ENCODE data around the gene NEDD4L.

The NEDD4L gene

GRCh38 chr18:58272209-58272608 lies 228.2 kb downstream of the NEDD4L start:
- no peak for ATAC-seq
- TF ChIP-seq ZFP30 (CRISPR knock-in tag; IDR thresholded peaks at IDR 0.05): no peak
- no peak for TF ChIP-seq ESRRG (CRISPR knock-in tag; IDR thresholded peaks at IDR 0.05)
- TF ChIP-seq ZFP3 (CRISPR knock-in tag; IDR thresholded peaks at IDR 0.05): no peak
- no peak for TF ChIP-seq TOX (CRISPR knock-in tag; IDR thresholded peaks at IDR 0.05; ENCODE audit: borderline replicate concordance)
- no peak for TF ChIP-seq PPARA (CRISPR knock-in tag; IDR thresholded peaks at IDR 0.05; ENCODE audit: borderline replicate concordance)
- TF ChIP-seq CSRNP3 (CRISPR knock-in tag; IDR thresholded peaks at IDR 0.05): no peak
- TF ChIP-seq SNAI2 (CRISPR knock-in tag; IDR thresholded peaks at IDR 0.05): no peak
- TF ChIP-seq ZNF70 (CRISPR knock-in tag; IDR thresholded peaks at IDR 0.05): no peak
- TF ChIP-seq ZNF565 (CRISPR knock-in tag; conservative IDR thresholded peaks at IDR 0.05; ENCODE audit: low read depth): no peak
- TF ChIP-seq POU6F1 (CRISPR knock-in tag; IDR thresholded peaks at IDR 0.05; ENCODE audit: borderline replicate concordance, low read depth): no peak
- no peak for TF ChIP-seq TCF4 (CRISPR knock-in tag; IDR thresholded peaks at IDR 0.05; ENCODE audit: borderline replicate concordance)
- no peak for TF ChIP-seq CSDC2 (CRISPR knock-in tag; IDR thresholded peaks at IDR 0.05)
- TF ChIP-seq OSR1 (CRISPR knock-in tag; IDR thresholded peaks at IDR 0.05): no peak
- no peak for TF ChIP-seq TSHZ2 (CRISPR knock-in tag; IDR thresholded peaks at IDR 0.05)
- TF ChIP-seq CREB5 (CRISPR knock-in tag; IDR thresholded peaks at IDR 0.05; ENCODE audit: low read depth): no peak
- no peak for TF ChIP-seq ZC3H10 (CRISPR knock-in tag; IDR thresholded peaks at IDR 0.05)
- TF ChIP-seq BACH2 (CRISPR knock-in tag; IDR thresholded peaks at IDR 0.05; ENCODE audit: borderline replicate concordance): no peak
- no peak for TF ChIP-seq ZNF8 (CRISPR knock-in tag; IDR thresholded peaks at IDR 0.05)
- no peak for TF ChIP-seq PATZ1 (CRISPR knock-in tag; IDR thresholded peaks at IDR 0.05; ENCODE audit: borderline replicate concordance)
- TF ChIP-seq ISL1 (CRISPR knock-in tag; IDR thresholded peaks at IDR 0.05): no peak

- ATAC-seq: no peak
- TF ChIP-seq TCF4 (CRISPR knock-in tag; IDR thresholded peaks at IDR 0.05; ENCODE audit: borderline replicate concordance) (no peak), SNAI2 (CRISPR knock-in tag; IDR thresholded peaks at IDR 0.05) (no peak), OSR1 (CRISPR knock-in tag; IDR thresholded peaks at IDR 0.05) (no peak), ZNF565 (CRISPR knock-in tag; conservative IDR thresholded peaks at IDR 0.05; ENCODE audit: low read depth) (no peak), ISL1 (CRISPR knock-in tag; IDR thresholded peaks at IDR 0.05) (no peak), POU6F1 (CRISPR knock-in tag; IDR thresholded peaks at IDR 0.05; ENCODE audit: borderline replicate concordance, low read depth) (no peak)
These were observed 228.9 kb downstream of the NEDD4L start for GRCh38 chr18:58272779-58273435.
